ENCODE results near the gene PROS1. TPM values are rescaled to one million over a fixed set of nuclear protein-coding genes. Genes with fewer than 3 reads are reported as not detected.
A peak's percentile ranks its signal among the peaks of the same experiment; 100 is the strongest.
"Not testable (repeated sequence)": the region's sequence is repeated elsewhere in the genome, so short reads cannot be mapped to it uniquely, and the experiment has no call there.

The PROS1 gene
- total RNA-seq, 4 donors from 2014 or later = 2.2 to 25.5 (median 12.9) TPM

- TF ChIP-seq POLR2AphosphoS5 (IDR thresholded peaks at IDR 0.05) (no peak), EP300 (IDR thresholded peaks at IDR 0.05; ENCODE audit: low read depth) (no peak), CTCF (IDR thresholded peaks at IDR 0.05) (no peak), POLR2A (IDR thresholded peaks at IDR 0.05) (no peak)
- no peak overlapping the region for H3K27ac ChIP-seq
- DNase-seq = no peak
- H3K27me3 ChIP-seq = no peaks in the 10 kb centered on the region
- intact Hi-C loops (cut with DNase I; ENCODE audit: low total_unique reads) (no loop called here), in situ Hi-C loops (cut with MboI; ENCODE audit: low pct_ligation_motif_present in 1 of 4, low pct_unique_long_range_greater_than_20kb in 1 of 4, low sequenced_read_pairs in 3 of 4) (no loop called here)
- no peaks in the 10 kb centered on the region for H3K9me3 ChIP-seq
- H3K4me1 ChIP-seq = no peaks in the 10 kb centered on the region
- WGBS, 2 donors (ENCODE audit: low coverage in 1 of 2) = 90 to 94% methylated on average over 2 of the region's 2 CpGs
- no peaks in the 10 kb centered on the region for H3K36me3 ChIP-seq
- H3K4me3 ChIP-seq = no peak overlapping the region
These were observed 50.7 kb downstream of the PROS1 start for GRCh38 chr3:93923006-93923405.

- H3K4me1 ChIP-seq; DNase-seq; H3K36me3 ChIP-seq; H3K4me3 ChIP-seq; H3K27me3 ChIP-seq; H3K27ac ChIP-seq; H3K9me3 ChIP-seq; intact Hi-C loops (cut with DNase I; ENCODE audit: low total_unique reads); in situ Hi-C loops (cut with MboI; ENCODE audit: low pct_ligation_motif_present in 1 of 4, low pct_unique_long_range_greater_than_20kb in 1 of 4, low sequenced_read_pairs in 3 of 4): not testable (repeated sequence)
- WGBS, 2 donors (ENCODE audit: low coverage in 1 of 2) = 95% methylated on average over 17 of the region's 17 CpGs; no CpG with 5 or more reads in 1 of the 2 donors
These were observed 56.1 kb downstream of the PROS1 start for GRCh38 chr3:93917546-93918029.

- H3K36me3 ChIP-seq; H3K4me1 ChIP-seq; intact Hi-C loops (cut with DNase I; ENCODE audit: low total_unique reads); H3K27me3 ChIP-seq; in situ Hi-C loops (cut with MboI; ENCODE audit: low pct_ligation_motif_present in 1 of 4, low pct_unique_long_range_greater_than_20kb in 1 of 4, low sequenced_read_pairs in 3 of 4); H3K4me3 ChIP-seq; H3K27ac ChIP-seq; DNase-seq; H3K9me3 ChIP-seq: not testable (repeated sequence)
- WGBS, 2 donors (ENCODE audit: low coverage in 1 of 2) = 46% methylated on average over 1 of the region's 1 CpG; no CpG with 5 or more reads in 1 of the 2 donors
These were observed 60.1 kb downstream of the PROS1 start for GRCh38 chr3:93913623-93914022.

- H3K9me3 ChIP-seq = no peaks in the 10 kb centered on the region
- no peaks in the 10 kb centered on the region for H3K36me3 ChIP-seq
- no peak for DNase-seq
- H3K4me1 ChIP-seq = no peaks in the 10 kb centered on the region
- no peaks in the 10 kb centered on the region for H3K27me3 ChIP-seq
- no peak overlapping the region for H3K27ac ChIP-seq
- TF ChIP-seq POLR2AphosphoS5 (IDR thresholded peaks at IDR 0.05) (no peak), CTCF (IDR thresholded peaks at IDR 0.05) (no peak), EP300 (IDR thresholded peaks at IDR 0.05; ENCODE audit: low read depth) (no peak), POLR2A (IDR thresholded peaks at IDR 0.05) (no peak)
- in situ Hi-C loops (cut with MboI; ENCODE audit: low pct_ligation_motif_present in 1 of 4, low pct_unique_long_range_greater_than_20kb in 1 of 4, low sequenced_read_pairs in 3 of 4) (no loop called here), intact Hi-C loops (cut with DNase I; ENCODE audit: low total_unique reads) (no loop called here)
- H3K4me3 ChIP-seq = no peak overlapping the region
- 44 to 67% methylated on average over 1 to 2 of the region's 2 CpGs for WGBS, 2 donors (ENCODE audit: low coverage in 1 of 2)
These were observed 62.5 kb downstream of the PROS1 start for GRCh38 chr3:93911206-93911605.

- DNase-seq = no peak
- TF ChIP-seq POLR2A (IDR thresholded peaks at IDR 0.05) = no peak
- TF ChIP-seq CTCF (IDR thresholded peaks at IDR 0.05) = no peak
- peak in 2 of 3 donors; percentile 64 to 72 for TF ChIP-seq POLR2AphosphoS5 (IDR thresholded peaks at IDR 0.05)
- Histone ChIP-seq H3K9me3 (no peaks in the 10 kb centered on the region), H3K4me3 (no peak overlapping the region), H3K27ac (no peak overlapping the region), H3K27me3 (no peaks in the 10 kb centered on the region), H3K4me1 (no peaks in the 10 kb centered on the region), H3K36me3 (no peaks in the 10 kb centered on the region)
- intact Hi-C loops (cut with DNase I; ENCODE audit: low total_unique reads) (no loop called here), in situ Hi-C loops (cut with MboI; ENCODE audit: low pct_ligation_motif_present in 1 of 4, low pct_unique_long_range_greater_than_20kb in 1 of 4, low sequenced_read_pairs in 3 of 4) (no loop called here)
These were observed 63.6 kb downstream of the PROS1 start for GRCh38 chr3:93910097-93910496.
